ENCODE results near the gene ATP7A.
"Not testable (repeated sequence)": the region's sequence is repeated elsewhere in the genome, so short reads cannot be mapped to it uniquely, and the experiment has no call there.

Gene ATP7A

GRCh38 chrX:78035061-78035460 is 124.6 kb downstream of the ATP7A start:
- no peak for DNase-seq (ENCODE audit: low read depth, low spot score)

- no peak for DNase-seq (ENCODE audit: low read depth, low spot score)
These were observed 127.4 kb downstream of the ATP7A start for GRCh38 chrX:78037881-78038280.

GRCh38 chrX:78042601-78043000 is 132.1 kb downstream of the ATP7A start:
- DNase-seq (ENCODE audit: low read depth, low spot score), result no peak

- no peak for DNase-seq (ENCODE audit: low read depth, low spot score)
These were observed 135.9 kb downstream of the ATP7A start for GRCh38 chrX:78046362-78046761.

- no peak for DNase-seq (ENCODE audit: low read depth, low spot score)
These were observed 137.6 kb downstream of the ATP7A start for GRCh38 chrX:78048052-78048451.

- no peak for DNase-seq (ENCODE audit: low read depth, low spot score)
These were observed 153.2 kb downstream of the ATP7A start for GRCh38 chrX:78063687-78064086.

- no peak for DNase-seq (ENCODE audit: low read depth, low spot score)
These were observed 153.7 kb downstream of the ATP7A start for GRCh38 chrX:78064152-78064551.

- DNase-seq (ENCODE audit: low read depth, low spot score), result not testable (repeated sequence)
These were observed 154.5 kb downstream of the ATP7A start for GRCh38 chrX:78064698-78065601.

- DNase-seq (ENCODE audit: low read depth, low spot score), result no peak
These were observed 155.6 kb downstream of the ATP7A start for GRCh38 chrX:78066110-78066509.

- no peak for DNase-seq (ENCODE audit: low read depth, low spot score)
These were observed 160.8 kb downstream of the ATP7A start for GRCh38 chrX:78071331-78071730.

GRCh38 chrX:78073147-78074077 is 162.9 kb downstream of the ATP7A start:
- DNase-seq (ENCODE audit: low read depth, low spot score), result not testable (repeated sequence)

- DNase-seq (ENCODE audit: low read depth, low spot score), result no peak
These were observed 163.6 kb downstream of the ATP7A start for GRCh38 chrX:78074088-78074487.

GRCh38 chrX:78075787-78076389 is 165.4 kb downstream of the ATP7A start:
- DNase-seq (ENCODE audit: low read depth, low spot score), result no peak

- not testable (repeated sequence) for DNase-seq (ENCODE audit: low read depth, low spot score)
These were observed 170.9 kb downstream of the ATP7A start for GRCh38 chrX:78081413-78081812.

- no peak for DNase-seq (ENCODE audit: low read depth, low spot score)
These were observed 181.8 kb downstream of the ATP7A start for GRCh38 chrX:78092296-78092695.

GRCh38 chrX:78098108-78098507 is 187.6 kb downstream of the ATP7A start:
- no peak for DNase-seq (ENCODE audit: low read depth, low spot score)

All from activated CD4-positive, CD25-positive, alpha-beta regulatory T cell treated with anti-CD3 and anti-CD28 coated beads, Interleukin-2, amount 50 U/mL, for 16 hours (primary cell).